Epithelial cell of esophagus (primary cell): ENCODE results near the gene HNRNPA2B1.
A peak's percentile ranks its signal among the peaks of the same experiment; 100 is the strongest.
"Not testable (repeated sequence)": the region's sequence is repeated elsewhere in the genome, so short reads cannot be mapped to it uniquely, and the experiment has no call there.

ENCODE experiments used
- DNase-seq: peaks from one replicate; pipeline ENCODE4 v3.0.0; 2010; ENCODE audit warnings: low read depth
- H3K4me3 ChIP-seq: 2 replicates; pipeline ENCODE4 v1.5.1; 2011; ENCODE audit warnings: mild to moderate bottlenecking, low read length, control low read depth
- TF ChIP-seq, protein P1 (sequence below): IDR thresholded peaks from 2 replicates; pipeline ENCODE4 v1.5.1; 2011; ENCODE audit warnings: low read depth, mild to moderate bottlenecking, low read length, control low read depth, inconsistent platforms; ENCODE audit not compliant: insufficient read depth; ENCODE audit errors: missing control alignments

HNRNPA2B1 gene

GRCh38 chr7:26179422-26179821 lies 21.1 kb downstream of the HNRNPA2B1 start:
- TF ChIP-seq, protein P1, sequence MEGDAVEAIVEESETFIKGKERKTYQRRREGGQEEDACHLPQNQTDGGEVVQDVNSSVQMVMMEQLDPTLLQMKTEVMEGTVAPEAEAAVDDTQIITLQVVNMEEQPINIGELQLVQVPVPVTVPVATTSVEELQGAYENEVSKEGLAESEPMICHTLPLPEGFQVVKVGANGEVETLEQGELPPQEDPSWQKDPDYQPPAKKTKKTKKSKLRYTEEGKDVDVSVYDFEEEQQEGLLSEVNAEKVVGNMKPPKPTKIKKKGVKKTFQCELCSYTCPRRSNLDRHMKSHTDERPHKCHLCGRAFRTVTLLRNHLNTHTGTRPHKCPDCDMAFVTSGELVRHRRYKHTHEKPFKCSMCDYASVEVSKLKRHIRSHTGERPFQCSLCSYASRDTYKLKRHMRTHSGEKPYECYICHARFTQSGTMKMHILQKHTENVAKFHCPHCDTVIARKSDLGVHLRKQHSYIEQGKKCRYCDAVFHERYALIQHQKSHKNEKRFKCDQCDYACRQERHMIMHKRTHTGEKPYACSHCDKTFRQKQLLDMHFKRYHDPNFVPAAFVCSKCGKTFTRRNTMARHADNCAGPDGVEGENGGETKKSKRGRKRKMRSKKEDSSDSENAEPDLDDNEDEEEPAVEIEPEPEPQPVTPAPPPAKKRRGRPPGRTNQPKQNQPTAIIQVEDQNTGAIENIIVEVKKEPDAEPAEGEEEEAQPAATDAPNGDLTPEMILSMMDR = no peak
- H3K4me3 ChIP-seq = no peak overlapping the region
- no peak for DNase-seq

DNA sequence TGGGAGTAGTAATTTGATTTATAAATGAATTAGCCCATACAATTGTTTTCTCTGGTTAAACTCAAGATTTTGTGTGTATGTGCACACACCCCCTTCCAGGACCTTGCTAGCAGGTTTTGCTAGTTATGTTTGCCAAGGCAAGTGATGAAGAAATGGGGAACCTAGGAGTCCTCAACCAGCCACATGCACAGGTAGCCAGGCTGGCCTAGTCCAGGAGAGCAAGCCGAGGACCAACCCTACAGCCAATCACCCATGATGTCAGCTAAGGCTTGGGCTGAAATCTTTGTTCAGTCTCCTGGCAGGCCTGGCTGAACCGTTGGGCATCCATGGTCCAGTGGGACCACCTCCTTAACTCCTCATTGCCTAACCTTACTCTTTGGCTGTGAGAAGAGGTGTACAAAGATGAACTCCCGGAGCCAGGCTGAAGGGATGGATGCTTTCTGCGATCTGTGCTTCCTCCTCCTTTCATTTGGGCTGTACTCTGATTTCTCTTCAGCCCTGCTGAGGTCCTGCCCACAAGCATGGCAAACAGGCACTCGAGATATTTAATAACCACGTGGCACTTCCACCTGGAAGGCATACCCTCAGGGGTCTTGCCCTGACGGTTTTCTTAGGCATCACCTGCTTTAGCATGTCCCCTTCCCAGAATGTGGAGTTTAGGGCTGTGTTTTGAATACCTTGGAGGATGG lies 22.1 kb downstream of the HNRNPA2B1 start:
- TF ChIP-seq, protein P1 = no peak
- DNase-seq = peak; percentile 48
- H3K4me3 ChIP-seq = no peak overlapping the region

DNA sequence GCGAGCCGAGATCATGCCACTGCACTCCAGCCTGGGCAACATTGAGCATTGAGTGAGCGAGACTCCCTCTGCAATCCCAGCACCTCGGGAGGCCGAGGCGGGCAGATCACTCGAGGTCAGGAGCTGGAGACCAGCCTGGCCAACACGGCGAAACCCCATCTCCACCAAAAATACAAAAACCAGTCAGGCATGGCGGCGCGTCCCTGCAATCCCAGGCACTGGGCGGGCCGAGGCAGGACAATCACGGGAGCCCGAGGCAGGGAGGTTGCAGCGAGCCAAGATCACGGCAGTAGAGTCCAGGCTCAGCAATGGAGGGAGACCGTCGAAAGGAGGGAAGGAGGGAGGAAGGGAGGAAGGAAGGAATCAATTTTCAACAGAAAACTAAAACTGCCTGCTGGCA lies 23.3 kb downstream of the HNRNPA2B1 start:
- not testable (repeated sequence) for DNase-seq, H3K4me3 ChIP-seq

- DNase-seq, H3K4me3 ChIP-seq: not testable (repeated sequence)
Measured at GRCh38 chr7:26176696-26177095, 23.9 kb downstream of the HNRNPA2B1 start.

DNA sequence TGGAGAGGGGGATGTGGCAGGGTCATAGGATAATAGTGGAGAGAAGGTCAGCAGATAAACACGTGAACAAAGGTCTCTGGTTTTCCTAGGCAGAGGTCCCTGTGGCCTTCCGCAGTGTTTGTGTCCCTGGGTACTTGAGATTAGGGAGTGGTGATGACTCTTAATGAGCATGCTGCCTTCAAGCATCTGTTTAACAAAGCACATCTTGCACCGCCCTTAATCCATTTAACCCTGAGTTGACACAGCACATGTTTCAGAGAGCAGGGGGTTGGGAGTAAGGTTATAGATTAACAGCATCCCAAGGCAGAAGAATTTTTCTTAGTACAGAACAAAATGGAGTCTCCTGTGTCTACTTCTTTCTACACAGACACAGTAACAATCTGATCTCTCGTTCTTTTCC lies 24.6 kb downstream of the HNRNPA2B1 start:
- DNase-seq, H3K4me3 ChIP-seq: not testable (repeated sequence)

DNA sequence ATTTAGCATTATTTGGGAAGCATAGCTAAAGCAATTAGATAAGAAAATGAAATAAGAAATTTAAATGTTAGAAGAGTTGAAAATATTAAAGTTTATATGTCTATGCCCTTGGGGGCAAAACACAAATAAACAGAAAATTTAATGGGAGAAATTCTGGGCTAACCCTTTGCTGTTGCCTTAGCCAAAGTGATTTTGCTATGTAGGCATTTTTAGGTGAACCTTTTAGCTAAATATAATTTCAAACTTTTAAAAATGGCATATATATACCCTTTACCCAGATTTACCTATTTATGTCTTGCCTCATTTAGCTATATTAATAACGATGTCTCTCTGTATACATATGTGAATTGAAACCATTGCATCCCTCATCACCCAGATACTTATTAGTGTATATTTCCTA lies 28.5 kb downstream of the HNRNPA2B1 start:
- DNase-seq = no peak
- TF ChIP-seq, protein P1 = no peak
- H3K4me3 ChIP-seq = no peak overlapping the region

DNA sequence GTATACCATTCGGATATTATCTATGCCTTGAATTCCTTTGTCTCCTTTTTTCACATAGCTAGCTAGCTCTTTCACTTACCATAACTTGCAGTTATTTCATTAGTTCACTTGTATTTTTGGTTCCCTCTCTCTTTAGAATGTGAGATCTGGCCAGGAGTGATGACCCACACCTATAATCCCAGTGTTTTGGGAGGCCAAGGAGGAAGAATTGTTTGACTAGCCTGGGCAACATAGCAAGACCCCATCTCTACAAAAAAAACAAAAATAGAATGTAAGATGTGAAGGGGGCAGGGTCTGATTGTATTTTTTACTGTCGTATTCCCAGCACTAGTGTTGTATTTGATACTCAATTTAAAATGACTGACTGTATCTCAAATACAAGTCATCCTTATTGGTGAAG lies 28.9 kb downstream of the HNRNPA2B1 start:
- H3K4me3 ChIP-seq = no peak overlapping the region
- no peak for DNase-seq
- TF ChIP-seq, protein P1 = no peak

GRCh38 chr7:26170663-26171062 lies 29.9 kb downstream of the HNRNPA2B1 start:
- H3K4me3 ChIP-seq = no peak overlapping the region
- DNase-seq = no peak
- TF ChIP-seq, protein P1 = no peak

- H3K4me3 ChIP-seq = no peak overlapping the region
- no peak for DNase-seq
- TF ChIP-seq, protein P1 = no peak
Measured at GRCh38 chr7:26169271-26169670, 31.3 kb downstream of the HNRNPA2B1 start.
